SU-DHL-6 (cell line): Measurements from ENCODE around the gene MTHFR.

Experiments used
- H2AFZ ChIP-seq: fragments of 200-600 bp; sonication (generic); 2 replicates; pipeline ENCODE4 v1.6.1; 2014; ENCODE audit warnings: low read depth, mild to moderate bottlenecking, moderate library complexity, mixed read lengths, antibody characterized with exemption, low read length; ENCODE audit not compliant: severe bottlenecking
- H3F3A ChIP-seq: fragments of 200-600 bp; shearing (Covaris generic); 2 replicates; pipeline ENCODE4 v1.6.0; 2016; ENCODE audit warnings: antibody characterized with exemption, mild to moderate bottlenecking; ENCODE audit not compliant: insufficient read depth
- H3K27ac ChIP-seq: fragments of 200-600 bp; sonication (generic); 2 replicates; pipeline ENCODE4 v1.5.1; 2016; ENCODE audit warnings: low read depth, mild to moderate bottlenecking, low read length, moderate library complexity, mixed read lengths
- H3K27me3 ChIP-seq: fragments of 200-600 bp; sonication (generic), shearing (Covaris generic); 2 replicates; pipeline ENCODE4 v1.6.0; 2014; ENCODE audit warnings: mild to moderate bottlenecking, low read length
- H3K36me3 ChIP-seq: fragments of 200-600 bp; sonication (generic); 2 replicates; pipeline ENCODE4 v1.6.1; 2014; ENCODE audit warnings: mild to moderate bottlenecking, low read length, mixed read lengths
- H3K4me2 ChIP-seq: fragments of 300-600, 200-600 bp; shearing (Covaris generic), sonication (generic); 2 replicates; pipeline ENCODE4 v1.6.0; 2014; ENCODE audit warnings: low read length, low read depth, mild to moderate bottlenecking; ENCODE audit not compliant: poor library complexity, severe bottlenecking
- H3K4me3 ChIP-seq: fragments of 200-600 bp; sonication (generic); 2 replicates; pipeline ENCODE4 v1.5.1; 2014; ENCODE audit warnings: antibody characterized with exemption, low read length, mild to moderate bottlenecking, mixed read lengths; ENCODE audit not compliant: insufficient read depth, poor library complexity, severe bottlenecking
- H3K79me2 ChIP-seq: fragments of 200-600 bp; sonication (generic); 2 replicates; pipeline ENCODE4 v1.6.1; 2014; ENCODE audit warnings: mild to moderate bottlenecking, low read length, moderate library complexity; ENCODE audit not compliant: insufficient read depth
- H3K9ac ChIP-seq: fragments of 200-600 bp; sonication (generic); 2 replicates; pipeline ENCODE4 v1.7.0; 2014; ENCODE audit warnings: mild to moderate bottlenecking, low read length
- H3K9me2 ChIP-seq: fragments of 200-600 bp; sonication (generic); replicated peaks from 2 replicates; pipeline ENCODE4 v1.6.1; 2014; ENCODE audit warnings: low read length; ENCODE audit not compliant: insufficient read depth
- H3K9me3 ChIP-seq: fragments of 200-600 bp; sonication (generic); 2 replicates; pipeline ENCODE4 v1.6.1; 2014; ENCODE audit warnings: low read length, mixed read lengths; ENCODE audit not compliant: insufficient read depth
- H4K20me1 ChIP-seq: fragments of 200-600 bp; sonication (generic); 2 replicates; pipeline ENCODE4 v1.6.1; 2014; ENCODE audit warnings: low read depth, mild to moderate bottlenecking, antibody characterized with exemption, low read length, moderate library complexity, mixed read lengths
- CTCF ChIP-seq: fragments of 200-600 bp; sonication (generic); IDR thresholded peaks from one replicate; pipeline ENCODE4 v1.5.1; 2017; ENCODE audit warnings: antibody characterized with exemption, mild to moderate bottlenecking, low read length, moderate library complexity; ENCODE audit not compliant: insufficient read depth, poor library complexity, severe bottlenecking
- EZH2phosphoT487 ChIP-seq: fragments of 200-600 bp; sonication (generic), shearing (Covaris generic); conservative IDR thresholded peaks from 2 replicates; pipeline ENCODE4 v1.6.1; 2018; ENCODE audit warnings: mild to moderate bottlenecking, antibody characterized with exemption, low read length, moderate library complexity, mixed read lengths

Gene MTHFR

GRCh38 chr1:11813021-11813420, 7.3 kb upstream of the MTHFR start:
- no peak overlapping the region for H3K4me3 ChIP-seq
- H3K9ac ChIP-seq: no peak overlapping the region
- H2AFZ ChIP-seq: no peak overlapping the region
- H3K79me2 ChIP-seq: peaks cover 34% of the 10 kb centered on the region
- peak overlapping the region; percentile 29; the same call in 1 of the 2 replicates for H3K27ac ChIP-seq
- H3K36me3 ChIP-seq: peaks cover 30% of the 10 kb centered on the region; the same call in 1 of the 2 replicates
- no peak overlapping the region for H3K4me2 ChIP-seq
- no peaks in the 10 kb centered on the region for H3K27me3 ChIP-seq
- H3K9me2 ChIP-seq: no peaks in the 10 kb centered on the region
- peaks cover 44% of the 10 kb centered on the region for H3F3A ChIP-seq
- H3K9me3 ChIP-seq: no peaks in the 10 kb centered on the region
- H4K20me1 ChIP-seq: no peaks in the 10 kb centered on the region
- no peak for TF ChIP-seq CTCF

GRCh38 chr1:11807133-11807532, 1.4 kb upstream of the MTHFR start:
- Histone ChIP-seq H4K20me1 (no peaks in the 10 kb centered on the region), H3K9ac (peak overlapping the region; percentile 88), H3K27me3 (no peaks in the 10 kb centered on the region), H3K36me3 (peaks cover 17% of the 10 kb centered on the region), H3K4me3 (peak overlapping the region; percentile 86), H3K4me2 (peak overlapping the region; percentile 97), H3K9me3 (no peaks in the 10 kb centered on the region), H3K79me2 (peaks cover 48% of the 10 kb centered on the region), H3K9me2 (no peaks in the 10 kb centered on the region), H3F3A (peaks cover 25% of the 10 kb centered on the region), H2AFZ (no peak overlapping the region), H3K27ac (peak overlapping the region; percentile 75)
- no peak for TF ChIP-seq CTCF

- peak overlapping the region; percentile 88 for H3K9ac ChIP-seq
- H3F3A ChIP-seq: peaks cover 19% of the 10 kb centered on the region
- no peaks in the 10 kb centered on the region for H4K20me1 ChIP-seq
- H2AFZ ChIP-seq: peak overlapping the region; percentile 12
- H3K4me3 ChIP-seq: peak overlapping the region; percentile 86
- peaks cover 17% of the 10 kb centered on the region for H3K36me3 ChIP-seq
- H3K9me2 ChIP-seq: no peaks in the 10 kb centered on the region
- peak overlapping the region; percentile 97 for H3K4me2 ChIP-seq
- peak overlapping the region; percentile 75 for H3K27ac ChIP-seq
- peaks cover 48% of the 10 kb centered on the region for H3K79me2 ChIP-seq
- no peak for TF ChIP-seq EZH2phosphoT487
- no peak for TF ChIP-seq CTCF
- H3K9me3 ChIP-seq: no peaks in the 10 kb centered on the region
- H3K27me3 ChIP-seq: no peaks in the 10 kb centered on the region
Measured at GRCh38 chr1:11806307-11806936, 658 bp upstream of the MTHFR start.
